Fibroblast of pulmonary artery (primary cell): ENCODE data around the gene RBM38.

ENCODE experiments used
- DNase-seq: peaks from one replicate; pipeline ENCODE4 v3.0.0-alpha.2; 2010; ENCODE audit warnings: low read depth
- H3K4me3 ChIP-seq: replicated peaks from 2 replicates; pipeline ENCODE4 v1.5.1; 2011; ENCODE audit warnings: low read depth, mild to moderate bottlenecking, control low read depth, low read length, moderate library complexity
- TF ChIP-seq, protein P1 (sequence below): IDR thresholded peaks from 2 replicates; pipeline ENCODE4 v1.5.1; 2011; ENCODE audit warnings: mild to moderate bottlenecking, control low read depth, low read length, inconsistent platforms; ENCODE audit errors: missing control alignments

The RBM38 gene

DNA sequence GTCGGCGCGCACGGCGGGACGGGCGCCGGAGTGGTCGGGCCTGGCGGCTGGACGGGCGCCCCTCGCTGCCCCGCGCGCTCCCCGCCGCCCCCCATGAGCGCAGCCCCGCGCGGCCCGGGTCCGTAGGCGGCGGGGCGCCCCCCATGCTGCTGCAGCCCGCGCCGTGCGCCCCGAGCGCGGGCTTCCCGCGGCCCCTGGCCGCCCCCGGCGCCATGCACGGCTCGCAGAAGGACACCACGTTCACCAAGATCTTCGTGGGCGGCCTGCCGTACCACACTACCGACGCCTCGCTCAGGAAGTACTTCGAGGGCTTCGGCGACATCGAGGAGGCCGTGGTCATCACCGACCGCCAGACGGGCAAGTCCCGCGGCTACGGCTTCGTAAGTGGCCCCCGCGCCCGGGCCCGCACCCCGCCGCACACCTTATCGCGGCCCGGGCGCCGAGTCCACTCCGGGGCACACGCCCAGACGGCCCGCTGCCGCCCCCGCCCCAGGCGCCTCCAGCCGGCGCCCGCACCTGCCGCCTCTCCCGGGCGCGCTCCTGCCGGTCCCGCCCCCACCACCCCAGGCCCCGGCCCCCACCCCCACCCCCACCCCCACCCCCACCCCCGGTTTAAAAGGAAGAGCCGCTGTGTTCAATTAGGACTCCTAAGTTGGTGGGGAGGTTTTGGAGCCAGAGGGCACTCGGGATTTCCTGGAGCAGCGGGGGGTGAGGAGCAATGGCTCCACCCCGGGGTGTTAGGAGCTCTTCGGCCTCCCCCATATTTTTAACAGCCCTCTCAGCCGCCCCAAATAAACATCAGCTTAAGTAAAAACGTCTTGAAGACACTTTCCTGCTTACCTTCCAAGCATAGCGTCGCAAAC is 474 bp downstream of the RBM38 start:
- H3K4me3 ChIP-seq = peak overlapping the region; percentile 61
- TF ChIP-seq, protein P1, sequence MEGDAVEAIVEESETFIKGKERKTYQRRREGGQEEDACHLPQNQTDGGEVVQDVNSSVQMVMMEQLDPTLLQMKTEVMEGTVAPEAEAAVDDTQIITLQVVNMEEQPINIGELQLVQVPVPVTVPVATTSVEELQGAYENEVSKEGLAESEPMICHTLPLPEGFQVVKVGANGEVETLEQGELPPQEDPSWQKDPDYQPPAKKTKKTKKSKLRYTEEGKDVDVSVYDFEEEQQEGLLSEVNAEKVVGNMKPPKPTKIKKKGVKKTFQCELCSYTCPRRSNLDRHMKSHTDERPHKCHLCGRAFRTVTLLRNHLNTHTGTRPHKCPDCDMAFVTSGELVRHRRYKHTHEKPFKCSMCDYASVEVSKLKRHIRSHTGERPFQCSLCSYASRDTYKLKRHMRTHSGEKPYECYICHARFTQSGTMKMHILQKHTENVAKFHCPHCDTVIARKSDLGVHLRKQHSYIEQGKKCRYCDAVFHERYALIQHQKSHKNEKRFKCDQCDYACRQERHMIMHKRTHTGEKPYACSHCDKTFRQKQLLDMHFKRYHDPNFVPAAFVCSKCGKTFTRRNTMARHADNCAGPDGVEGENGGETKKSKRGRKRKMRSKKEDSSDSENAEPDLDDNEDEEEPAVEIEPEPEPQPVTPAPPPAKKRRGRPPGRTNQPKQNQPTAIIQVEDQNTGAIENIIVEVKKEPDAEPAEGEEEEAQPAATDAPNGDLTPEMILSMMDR = no peak
- no peak for DNase-seq

DNA sequence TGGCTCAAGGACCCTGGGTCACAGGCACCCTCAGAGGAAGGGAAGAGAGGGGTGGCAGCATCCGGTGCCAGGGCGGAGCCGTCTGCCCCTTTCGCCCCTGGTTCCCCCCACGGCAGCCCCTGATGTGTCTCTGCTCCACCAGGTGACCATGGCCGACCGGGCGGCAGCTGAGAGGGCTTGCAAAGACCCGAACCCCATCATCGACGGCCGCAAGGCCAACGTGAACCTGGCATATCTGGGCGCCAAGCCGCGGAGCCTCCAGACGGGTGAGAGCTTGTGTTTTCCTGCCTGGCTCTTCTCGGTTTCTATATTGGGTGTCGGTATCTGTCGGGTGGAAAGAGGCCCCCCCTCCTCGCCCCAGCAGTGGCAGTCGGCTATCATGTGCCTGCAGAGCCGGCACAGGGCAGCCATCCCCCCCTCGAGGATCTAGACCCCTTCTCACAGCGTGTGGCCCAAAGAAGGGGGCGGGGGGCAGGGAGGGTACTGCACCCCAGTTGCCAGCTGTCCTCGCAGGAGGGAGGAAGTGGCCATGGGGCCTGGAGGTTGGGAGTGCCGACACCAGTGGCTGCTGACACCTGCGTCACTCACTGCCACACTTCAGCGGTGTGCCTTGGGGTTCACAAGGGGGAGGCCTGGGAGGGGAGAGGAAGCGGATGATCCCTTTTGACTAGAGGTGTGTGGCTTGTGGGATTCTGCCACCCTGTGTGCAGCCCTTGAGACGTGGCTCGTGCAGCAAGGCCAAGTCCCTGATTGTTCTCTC is 1.5 kb downstream of the RBM38 start:
- no peak for DNase-seq
- peak overlapping the region; percentile 61 for H3K4me3 ChIP-seq
- TF ChIP-seq, protein P1 = no peak

DNA sequence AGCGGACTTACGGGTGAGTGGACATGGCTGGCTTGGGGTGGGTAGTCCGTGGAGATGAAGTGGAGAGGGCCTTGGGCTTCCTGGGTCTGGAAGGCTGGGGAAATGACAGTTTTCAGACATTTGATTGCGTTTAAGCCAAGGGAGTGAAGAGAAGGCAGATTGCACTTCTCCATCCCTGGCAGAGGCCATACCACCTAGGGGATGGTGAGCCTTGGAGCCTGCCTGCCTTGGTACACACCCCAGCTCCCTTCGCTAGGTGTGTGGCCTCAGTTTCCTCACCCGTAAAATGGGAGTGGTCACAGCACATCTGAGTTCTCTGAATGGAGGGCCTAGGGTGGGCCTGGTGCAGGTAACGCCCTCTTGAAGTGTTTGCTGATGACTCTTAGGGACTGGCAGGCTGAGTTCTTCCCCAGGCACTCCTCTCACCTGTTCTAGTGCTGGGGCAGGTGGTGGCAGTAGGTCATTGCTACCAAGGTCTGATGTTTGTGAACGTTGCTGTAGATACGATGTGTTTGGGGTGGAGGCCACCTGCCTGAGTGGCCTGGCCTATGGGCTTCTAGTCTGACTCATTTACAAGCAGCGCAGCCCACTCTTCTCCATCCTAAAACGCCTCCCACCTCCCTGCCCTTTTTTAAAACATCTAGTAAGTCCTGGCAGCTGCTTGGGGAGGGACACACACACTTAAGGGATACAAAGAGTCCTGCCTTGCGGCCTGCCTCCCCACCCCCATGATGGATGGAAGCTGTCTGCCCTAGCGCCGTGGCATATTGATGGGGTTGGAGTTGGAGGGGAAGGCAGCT is 2.3 kb downstream of the RBM38 start:
- H3K4me3 ChIP-seq = no peak overlapping the region
- no peak for DNase-seq
- TF ChIP-seq, protein P1 = no peak

DNA sequence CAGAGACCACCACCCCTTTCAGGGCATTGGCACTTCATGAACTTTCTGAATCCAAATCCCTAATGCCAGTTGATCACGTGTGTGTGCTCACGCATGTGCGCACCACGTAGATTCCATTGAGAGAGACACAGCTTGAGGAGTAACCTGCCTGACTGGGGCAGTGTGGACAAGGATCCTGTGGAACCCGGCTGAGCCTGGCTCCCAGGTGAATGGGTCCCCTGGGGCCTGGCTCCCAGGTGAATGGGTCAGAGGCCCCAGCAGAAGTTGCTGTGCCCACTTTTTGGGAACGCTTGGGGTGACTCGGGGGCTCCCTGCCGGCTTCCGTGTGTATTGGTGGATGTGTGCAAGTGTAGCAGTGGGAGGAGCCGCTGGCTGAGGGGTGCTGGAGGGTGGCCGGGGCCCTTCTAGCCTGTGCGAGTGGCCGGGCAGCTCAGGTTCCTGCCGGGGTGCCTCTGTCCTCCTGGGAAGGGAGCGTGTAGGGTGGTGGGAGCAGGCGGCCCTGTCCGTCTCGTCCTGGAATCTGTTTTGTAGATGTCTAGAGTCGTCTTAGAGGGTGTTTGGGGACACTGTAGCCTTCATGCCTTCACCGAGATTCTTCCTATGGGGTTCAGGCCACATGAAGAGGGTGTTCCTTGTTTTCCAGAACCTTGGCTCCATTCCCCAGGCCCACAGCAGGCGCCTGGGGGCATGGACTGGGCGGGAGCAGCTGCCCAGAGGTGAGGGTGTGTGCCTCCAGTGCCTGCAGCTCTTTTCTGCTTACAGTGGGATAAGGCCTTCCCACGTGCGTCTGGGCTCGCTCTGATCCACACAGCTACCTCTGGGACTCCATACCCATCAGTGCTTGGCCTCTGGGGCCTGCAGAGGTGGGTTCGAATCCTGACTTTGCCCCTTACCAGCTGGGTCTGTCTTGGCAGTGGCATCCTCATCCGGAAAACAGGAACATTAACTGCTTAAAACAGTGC is 3.2 kb downstream of the RBM38 start:
- TF ChIP-seq, protein P1 = no peak
- H3K4me3 ChIP-seq = no peak overlapping the region
- no peak for DNase-seq

DNA sequence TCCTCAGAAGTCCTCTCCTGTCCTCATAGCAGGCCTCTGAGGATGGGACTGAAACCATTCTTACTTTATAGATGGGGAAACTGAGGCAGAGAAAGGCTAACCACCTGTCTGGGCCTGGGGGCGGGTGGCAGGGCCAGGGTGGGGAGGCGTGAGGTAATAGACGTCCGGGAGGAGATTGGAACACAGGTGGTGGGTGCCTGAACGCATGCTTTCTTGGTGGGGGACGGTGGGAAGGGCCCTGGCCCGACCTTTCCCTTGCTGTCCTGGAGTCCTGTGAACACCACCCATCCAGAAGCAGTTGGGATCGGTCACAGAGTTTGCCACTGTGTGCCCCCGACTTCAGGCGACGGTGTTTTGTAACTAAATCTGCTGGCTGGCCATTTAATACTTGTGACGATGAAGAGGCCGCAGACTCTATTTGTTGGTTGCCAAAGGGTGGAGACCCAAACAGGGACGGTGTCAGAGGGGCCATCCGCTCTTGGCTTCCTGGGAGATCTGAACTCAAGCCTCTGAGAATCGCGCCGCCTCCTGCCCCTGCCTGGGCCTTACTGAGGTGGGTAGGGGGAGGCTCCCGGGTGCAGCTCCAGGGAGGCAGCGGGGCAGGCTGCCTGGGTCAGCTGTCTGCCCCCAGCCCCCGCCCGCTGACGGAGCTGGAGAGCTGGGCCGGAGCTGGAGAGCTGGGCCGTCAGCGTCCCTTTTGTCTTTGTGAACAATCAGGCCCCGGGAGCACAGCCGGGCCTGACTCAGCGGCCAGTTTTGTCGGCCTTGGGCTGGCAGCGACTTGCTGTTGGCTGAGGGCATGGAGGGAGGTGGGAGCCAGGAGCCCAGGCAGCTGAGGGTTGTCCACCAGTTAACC is 4.1 kb downstream of the RBM38 start:
- no peak overlapping the region for H3K4me3 ChIP-seq
- DNase-seq = peak; percentile 68
- TF ChIP-seq, protein P1 = no peak
